Aorta (tissue), 5 donors: ENCODE measurements around the gene NFIX. TPM values are rescaled to one million over a fixed set of nuclear protein-coding genes. Genes with fewer than 3 reads are reported as not detected.

Experiments used
- ATAC-seq: fragments of 200-7000 bp; cut with Tn5 transposase; one replicate; pipeline ENCODE4 v1.9.1; 2022; ENCODE audit warnings: moderate library complexity; ENCODE audit not compliant: low FRiP score
- DNase-seq, 2 donors: peaks; one replicate each; pipeline ENCODE4 v3.0.0-alpha.2; 2020
- H3K27ac ChIP-seq, 2 donors: one replicate each; pipeline ENCODE4 v1.5.1; 2013; ENCODE audit warnings: low read length in 2 of 2, mild to moderate bottlenecking in 2 of 2, moderate library complexity in 2 of 2, control low read depth in 1 of 2, inconsistent platforms in 1 of 2, low read depth in 1 of 2
- H3K27me3 ChIP-seq, 2 donors: one replicate each; pipeline ENCODE4 v1.6.1; 2013; ENCODE audit warnings: control low read depth in 1 of 2, low read length in 1 of 2, mild to moderate bottlenecking in 1 of 2, moderate library complexity in 1 of 2; ENCODE audit not compliant: insufficient read depth in 2 of 2, control insufficient read depth in 1 of 2
- H3K36me3 ChIP-seq, 2 donors: one replicate each; pipeline ENCODE4 v1.6.1; 2013; ENCODE audit warnings: control low read depth in 1 of 2, low read length in 1 of 2, mild to moderate bottlenecking in 1 of 2; ENCODE audit not compliant: insufficient read depth in 2 of 2, control insufficient read depth in 1 of 2
- H3K4me1 ChIP-seq, 2 donors: one replicate each; pipeline ENCODE4 v1.6.1; 2013; ENCODE audit warnings: low read length in 2 of 2, control low read depth in 1 of 2, mild to moderate bottlenecking in 1 of 2, moderate library complexity in 1 of 2; ENCODE audit not compliant: insufficient read depth in 2 of 2, control insufficient read depth in 1 of 2
- H3K4me3 ChIP-seq, 2 donors: one replicate each; pipeline ENCODE4 v1.5.1; 2013; ENCODE audit warnings: low read length in 2 of 2, control low read depth in 1 of 2, mild to moderate bottlenecking in 1 of 2
- H3K9me3 ChIP-seq: one replicate; pipeline ENCODE4 v1.6.1; 2013; ENCODE audit warnings: mild to moderate bottlenecking, low read length; ENCODE audit not compliant: control insufficient read depth
- WGBS, 2 donors: extraction: QIAGEN DNeasy Blood & Tissue Kit; methylation state at CpG; one replicate each; pipeline ENCODE4 v1.1.7; 2013; 5-methylcytosine and 5-hydroxymethylcytosine counted together
- intact Hi-C, 2 donors: fragments of 100-400 bp; cut with DNase I; formaldehyde crosslinking; loops; one replicate each; pipeline versions ENCODE4 v1.14.2 to v1.15.0; 2022
- polyA plus RNA-seq, 2 donors: library from polyadenylated mRNA; stranded (reverse); fragments of 200-250 nt; gene quantifications; one replicate each; pipeline ENCODE4 v1.2.3, GENCODE V29; 2013
- total RNA-seq, 2 donors: library from RNA; stranded (reverse); fragmentation: NEBNext Ultra II Directional; extraction: Animal tissue kit (Norgen Biotek cat#: 25700); gene quantifications; one replicate each; pipeline ENCODE4 v1.2.1, GENCODE V29; 2021
- donor health status: healthy with polysubstance abuse.
- donor health status: Bipolar disorder and iron deficiency.
- donor health status: DM: no; HTN: no; CAD: no.
- donor health status: DM: no; HTN: no; CAD: no.
- donor health status: DM: yes; HTN: yes; CAD: no.

The NFIX gene
- total and polyA plus RNA-seq, 4 donors = 45.5 to 327 (median 117) TPM

DNA sequence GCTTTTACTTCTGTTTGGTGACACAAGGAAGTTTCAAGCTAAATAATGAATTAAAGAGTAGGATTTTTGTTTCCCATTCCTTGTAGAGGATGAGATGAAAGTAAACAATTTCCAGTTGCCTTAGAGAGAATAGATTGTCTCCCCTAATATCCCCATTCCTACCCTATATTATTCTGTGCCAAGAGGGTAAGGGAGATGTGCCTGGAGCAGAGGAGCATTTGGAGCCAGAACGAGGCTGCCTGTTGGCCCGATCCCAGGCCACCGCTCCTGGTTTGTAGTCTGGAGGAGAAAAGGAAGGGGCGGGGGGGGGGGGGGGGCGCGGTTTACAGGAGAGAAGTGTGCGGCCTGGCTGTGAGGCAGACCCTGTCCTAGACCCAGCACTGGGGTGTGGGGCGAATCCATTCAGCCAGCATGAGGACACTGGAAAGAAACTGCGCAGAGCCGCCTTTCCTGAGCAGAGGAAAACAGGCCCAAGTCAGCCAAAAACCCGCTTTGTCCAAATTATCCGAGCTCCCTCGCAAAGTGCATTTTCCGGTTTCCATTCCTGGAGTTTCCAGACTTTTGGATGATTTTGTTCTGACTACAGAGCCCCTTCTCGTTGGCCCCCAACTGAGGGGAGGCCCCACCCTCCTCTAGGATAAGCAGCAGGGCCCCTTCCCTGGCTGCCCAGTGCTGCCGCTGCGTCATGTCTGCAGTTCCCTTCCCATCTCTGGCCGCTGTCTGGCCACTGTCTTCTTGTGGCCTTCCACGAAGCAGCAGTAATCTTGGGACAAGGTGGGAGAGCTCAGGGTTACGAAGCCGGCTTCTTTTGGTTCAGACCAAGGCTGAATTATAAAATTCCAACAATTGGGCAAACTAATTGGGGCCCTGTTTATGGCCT, 23.0 kb downstream of the NFIX start:
- peak overlapping the region; percentile 90 to 97 for H3K27ac ChIP-seq
- H3K36me3 ChIP-seq = no peaks in the 10 kb centered on the region
- ATAC-seq (no peak), DNase-seq (peak in 1 of 2 donors; percentile 80)
- no peaks in the 10 kb centered on the region for H3K9me3 ChIP-seq
- 3 to 7% methylated on average over 17 to 21 of the region's 21 CpGs for WGBS, 2 donors
- H3K27me3 ChIP-seq = no peaks in the 10 kb centered on the region
- peaks cover 6% of the 10 kb centered on the region in 2 donors for H3K4me1 ChIP-seq
- intact Hi-C loops = no loop called here
- H3K4me3 ChIP-seq = no peak overlapping the region

GRCh38 chr19:13019332-13019731, 24.1 kb downstream of the NFIX start:
- H3K27me3 ChIP-seq = no peaks in the 10 kb centered on the region
- WGBS, 2 donors = 5 to 9% methylated on average over 4 of the region's 4 CpGs
- no peak for DNase-seq
- ATAC-seq = no peak
- intact Hi-C loops = no loop called here
- H3K27ac ChIP-seq = peak overlapping the region; percentile 87 to 90
- no peak overlapping the region for H3K4me3 ChIP-seq
- H3K4me1 ChIP-seq = peaks cover 6% of the 10 kb centered on the region in 2 donors
- no peaks in the 10 kb centered on the region for H3K9me3 ChIP-seq
- H3K36me3 ChIP-seq = no peaks in the 10 kb centered on the region

GRCh38 chr19:13020002-13020414, 24.7 kb downstream of the NFIX start:
- Histone ChIP-seq H3K4me3 (no peak overlapping the region), H3K9me3 (no peaks in the 10 kb centered on the region), H3K27ac (peak overlapping the region; percentile 81 to 90), H3K36me3 (no peaks in the 10 kb centered on the region), H3K4me1 (peaks cover 6% of the 10 kb centered on the region in 2 donors), H3K27me3 (no peaks in the 10 kb centered on the region)
- DNase-seq (no peak), ATAC-seq (no peak)
- intact Hi-C loops = no loop called here
- 12 to 16% methylated on average over 7 of the region's 7 CpGs for WGBS, 2 donors

- no peak for DNase-seq
Measured at GRCh38 chr19:13022111-13022858, 27.0 kb downstream of the NFIX start.

GRCh38 chr19:13022859-13023636, 27.8 kb downstream of the NFIX start:
- intact Hi-C loops = loop anchor here in 1 of 2 donors (1.0 kb wide), 1 partner anchor 40 kb away; no protein-coding TSS in a partner anchor
- Histone ChIP-seq H3K4me1 (peaks cover 6% of the 10 kb centered on the region in 2 donors), H3K27ac (peak overlapping the region; percentile 62 to 79), H3K4me3 (peak overlapping the region; percentile 8 to 25), H3K9me3 (no peaks in the 10 kb centered on the region), H3K36me3 (no peaks in the 10 kb centered on the region), H3K27me3 (no peaks in the 10 kb centered on the region)
- WGBS, 2 donors = 0 to 1% methylated on average over 29 to 30 of the region's 30 CpGs
- DNase-seq = peak; percentile 90 to 91
- ATAC-seq = peak; percentile 86

More at GRCh38 chr19:13022111-13022858, 27.0 kb downstream of the NFIX start:
- peak; percentile 51 for ATAC-seq
- no peaks in the 10 kb centered on the region for H3K36me3 ChIP-seq
- H3K4me1 ChIP-seq = peaks cover 6% of the 10 kb centered on the region in 2 donors
- H3K27me3 ChIP-seq = no peaks in the 10 kb centered on the region
- intact Hi-C loops = loop anchor here in 1 of 2 donors (1.0 kb wide), 1 partner anchor 41 kb away; no protein-coding TSS in a partner anchor
- H3K4me3 ChIP-seq = no peak overlapping the region
- H3K9me3 ChIP-seq = no peaks in the 10 kb centered on the region
- WGBS, 2 donors = 1 to 3% methylated on average over 22 of the region's 22 CpGs
- H3K27ac ChIP-seq = peak overlapping the region; percentile 62 to 79

- H3K4me1 ChIP-seq = peaks cover 6% of the 10 kb centered on the region in 2 donors
- DNase-seq (no peak), ATAC-seq (no peak)
- H3K36me3 ChIP-seq = no peaks in the 10 kb centered on the region
- 2 to 6% methylated on average over 8 of the region's 8 CpGs for WGBS, 2 donors
- no peaks in the 10 kb centered on the region for H3K27me3 ChIP-seq
- peak overlapping the region; percentile 16 to 62 for H3K27ac ChIP-seq
- peak overlapping the region; percentile 8 to 25 for H3K4me3 ChIP-seq
- intact Hi-C loops = no loop called here
- no peaks in the 10 kb centered on the region for H3K9me3 ChIP-seq
Measured at GRCh38 chr19:13023656-13024055, 28.4 kb downstream of the NFIX start.

DNA sequence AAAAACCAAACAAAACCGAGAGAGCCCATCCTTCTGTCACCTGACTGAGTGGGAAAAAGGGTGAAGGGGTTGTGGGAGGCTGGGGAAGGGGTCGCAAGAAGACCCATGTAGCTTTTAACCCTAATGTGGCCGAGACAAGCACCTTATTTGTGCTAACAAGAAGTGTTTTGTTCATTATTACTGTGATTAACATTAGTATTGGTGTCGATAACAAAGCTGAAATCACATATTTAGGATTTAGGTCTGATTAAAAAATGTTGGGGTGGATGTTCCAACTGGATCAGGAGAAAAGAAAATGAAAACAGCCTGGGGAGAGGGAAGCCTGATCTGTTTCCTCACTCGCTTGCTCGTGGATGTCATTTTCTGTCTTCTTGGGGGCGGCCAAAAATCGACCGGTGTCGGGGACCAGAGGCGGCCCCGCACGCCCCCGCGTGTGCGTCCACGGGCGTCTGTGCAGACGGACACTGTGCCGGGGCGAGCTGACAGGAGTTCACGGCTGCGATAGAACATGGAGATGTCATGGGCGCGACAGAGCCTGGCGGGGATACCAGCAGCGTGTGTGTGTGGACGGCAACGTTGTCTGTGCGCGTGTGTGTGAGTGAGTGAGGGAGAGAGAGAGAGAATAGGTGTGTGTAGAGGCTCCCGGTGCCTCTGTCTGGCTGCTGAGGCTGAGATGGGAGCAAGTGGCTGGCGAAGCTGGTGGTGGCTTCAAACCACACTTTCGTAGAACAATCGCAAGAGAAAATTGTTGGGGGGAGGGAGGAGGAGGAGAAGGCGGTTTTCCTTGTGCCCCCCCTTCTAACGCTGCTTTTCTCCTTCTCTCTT, 29.1 kb downstream of the NFIX start:
- DNase-seq (no peak), ATAC-seq (no peak)

More for the DNA sequence above, 29.1 kb downstream of the NFIX start:
- Histone ChIP-seq H3K4me3 (peak overlapping the region in 1 of 2 donors; percentile 25), H3K27me3 (no peaks in the 10 kb centered on the region), H3K9me3 (no peaks in the 10 kb centered on the region), H3K36me3 (no peaks in the 10 kb centered on the region), H3K4me1 (peaks cover 6% of the 10 kb centered on the region in 2 donors), H3K27ac (peak overlapping the region; percentile 94)
- WGBS, 2 donors = 14 to 19% methylated on average over 37 of the region's 37 CpGs
- intact Hi-C loops = no loop called here
